GM21515 (cell line): ENCODE results near the gene ACSS1.

Experiments used
- ATAC-seq: cut with Tn5 transposase; IDR thresholded peaks from one replicate; pipeline ENCODE4 v1.9.1; 2021; ENCODE audit not compliant: unreplicated experiment

Gene ACSS1

GRCh38 chr20:24961384-24962181 lies 96.4 kb downstream of the ACSS1 start:
- no peak for ATAC-seq

GRCh38 chr20:24960861-24961260 lies 97.1 kb downstream of the ACSS1 start:
- ATAC-seq = no peak

- no peak for ATAC-seq
These were observed 97.6 kb downstream of the ACSS1 start for GRCh38 chr20:24960302-24960801.

GRCh38 chr20:24959591-24960301 lies 98.2 kb downstream of the ACSS1 start:
- ATAC-seq = no peak

- ATAC-seq = no peak
These were observed 99.2 kb downstream of the ACSS1 start for GRCh38 chr20:24958506-24959385.

GRCh38 chr20:24957326-24958016 lies 100.5 kb downstream of the ACSS1 start:
- no peak for ATAC-seq
